Ramos (cell line): ENCODE data around the gene GPATCH8.

Source experiments
- in situ Hi-C: fragments of 300-500 bp; cut with MboI; formaldehyde crosslinking; loops from one replicate; pipeline ENCODE4 v1.14.3; 2022; ENCODE audit warnings: low sequenced_read_pairs; ENCODE audit not compliant: unreplicated experiment

GPATCH8 gene

GRCh38 chr17:44466339-44466738 lies 36.9 kb downstream of the GPATCH8 start:
- in situ Hi-C loops = no loop called here

GRCh38 chr17:44465897-44466296 lies 37.3 kb downstream of the GPATCH8 start:
- in situ Hi-C loops = no loop called here

GRCh38 chr17:44465276-44465675 lies 37.9 kb downstream of the GPATCH8 start:
- in situ Hi-C loops = no loop called here

GRCh38 chr17:44464037-44464436 lies 39.2 kb downstream of the GPATCH8 start:
- in situ Hi-C loops = no loop called here

- in situ Hi-C loops = no loop called here
Measured at GRCh38 chr17:44451832-44452231, 51.4 kb downstream of the GPATCH8 start.

- in situ Hi-C loops = no loop called here
Measured at GRCh38 chr17:44451016-44451627, 52.1 kb downstream of the GPATCH8 start.

- in situ Hi-C loops = no loop called here
Measured at GRCh38 chr17:44448412-44448811, 54.8 kb downstream of the GPATCH8 start.

GRCh38 chr17:44444735-44445105 lies 58.5 kb downstream of the GPATCH8 start:
- in situ Hi-C loops = no loop called here

GRCh38 chr17:44442806-44443205 lies 60.4 kb downstream of the GPATCH8 start:
- in situ Hi-C loops = no loop called here

GRCh38 chr17:44439168-44439567 lies 64.0 kb downstream of the GPATCH8 start:
- in situ Hi-C loops = no loop called here

- in situ Hi-C loops = no loop called here
Measured at GRCh38 chr17:44438636-44439035, 64.6 kb downstream of the GPATCH8 start.

GRCh38 chr17:44436336-44436735 lies 66.9 kb downstream of the GPATCH8 start:
- in situ Hi-C loops = no loop called here

- in situ Hi-C loops = no loop called here
Measured at GRCh38 chr17:44432254-44433157, 70.7 kb downstream of the GPATCH8 start.

- in situ Hi-C loops = no loop called here
Measured at GRCh38 chr17:44424828-44425461, 78.3 kb downstream of the GPATCH8 start.

GRCh38 chr17:44417553-44417952 lies 85.7 kb downstream of the GPATCH8 start:
- in situ Hi-C loops = no loop called here

- in situ Hi-C loops = no loop called here
Measured at GRCh38 chr17:44416558-44417289, 86.5 kb downstream of the GPATCH8 start.

GRCh38 chr17:44414394-44415155 lies 88.6 kb downstream of the GPATCH8 start:
- in situ Hi-C loops = no loop called here

GRCh38 chr17:44409309-44410028 lies 93.7 kb downstream of the GPATCH8 start:
- in situ Hi-C loops = no loop called here

- in situ Hi-C loops = no loop called here
Measured at GRCh38 chr17:44408786-44409185, 94.4 kb downstream of the GPATCH8 start.
